D721Med (cell line): ENCODE results near the gene HVCN1.

ENCODE experiments used
- DNase-seq: peaks from one replicate; pipeline ENCODE4 v3.0.0; 2011; ENCODE audit warnings: low spot score; ENCODE audit not compliant: insufficient read length
- FAIRE-seq: peaks from 2 replicates; lab custom pipeline; 2011; peaks lifted over from hg19 to GRCh38; lab: Jason Lieb, UNC
- TF ChIP-seq, protein P1 (sequence below): IDR thresholded peaks from 2 replicates; pipeline ENCODE4 v1.5.1; 2012; ENCODE audit warnings: mild to moderate bottlenecking, control low read depth; ENCODE audit not compliant: insufficient read depth; ENCODE audit errors: missing control alignments

Gene HVCN1

DNA sequence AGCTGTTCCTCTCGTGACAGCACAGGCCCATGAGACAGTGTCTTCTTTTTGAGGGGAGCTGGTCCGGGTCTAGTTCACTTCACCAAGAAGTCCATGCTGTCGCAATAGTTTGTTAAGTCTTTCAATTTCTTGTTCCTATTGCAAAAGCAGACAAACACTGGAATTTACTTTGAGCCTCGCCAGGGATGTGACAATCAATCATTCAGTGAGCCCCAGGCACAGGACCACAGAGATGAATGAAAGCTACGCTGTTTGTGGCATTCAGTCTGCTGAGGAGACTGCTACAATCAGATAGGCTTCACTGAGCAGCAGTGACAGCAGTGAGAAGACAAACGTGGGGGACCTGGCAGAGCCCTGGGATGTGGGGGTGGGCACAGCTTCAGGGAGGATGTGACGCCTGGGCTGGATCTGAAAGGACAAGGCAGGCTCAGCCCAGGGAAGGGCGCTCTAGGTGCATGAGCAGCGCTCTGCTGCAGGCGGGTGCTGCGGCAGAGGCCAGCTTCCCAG lies 39.5 kb downstream of the HVCN1 start:
- DNase-seq (no peak), FAIRE-seq (no peak)
- TF ChIP-seq, protein P1, sequence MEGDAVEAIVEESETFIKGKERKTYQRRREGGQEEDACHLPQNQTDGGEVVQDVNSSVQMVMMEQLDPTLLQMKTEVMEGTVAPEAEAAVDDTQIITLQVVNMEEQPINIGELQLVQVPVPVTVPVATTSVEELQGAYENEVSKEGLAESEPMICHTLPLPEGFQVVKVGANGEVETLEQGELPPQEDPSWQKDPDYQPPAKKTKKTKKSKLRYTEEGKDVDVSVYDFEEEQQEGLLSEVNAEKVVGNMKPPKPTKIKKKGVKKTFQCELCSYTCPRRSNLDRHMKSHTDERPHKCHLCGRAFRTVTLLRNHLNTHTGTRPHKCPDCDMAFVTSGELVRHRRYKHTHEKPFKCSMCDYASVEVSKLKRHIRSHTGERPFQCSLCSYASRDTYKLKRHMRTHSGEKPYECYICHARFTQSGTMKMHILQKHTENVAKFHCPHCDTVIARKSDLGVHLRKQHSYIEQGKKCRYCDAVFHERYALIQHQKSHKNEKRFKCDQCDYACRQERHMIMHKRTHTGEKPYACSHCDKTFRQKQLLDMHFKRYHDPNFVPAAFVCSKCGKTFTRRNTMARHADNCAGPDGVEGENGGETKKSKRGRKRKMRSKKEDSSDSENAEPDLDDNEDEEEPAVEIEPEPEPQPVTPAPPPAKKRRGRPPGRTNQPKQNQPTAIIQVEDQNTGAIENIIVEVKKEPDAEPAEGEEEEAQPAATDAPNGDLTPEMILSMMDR, result no peak

DNA sequence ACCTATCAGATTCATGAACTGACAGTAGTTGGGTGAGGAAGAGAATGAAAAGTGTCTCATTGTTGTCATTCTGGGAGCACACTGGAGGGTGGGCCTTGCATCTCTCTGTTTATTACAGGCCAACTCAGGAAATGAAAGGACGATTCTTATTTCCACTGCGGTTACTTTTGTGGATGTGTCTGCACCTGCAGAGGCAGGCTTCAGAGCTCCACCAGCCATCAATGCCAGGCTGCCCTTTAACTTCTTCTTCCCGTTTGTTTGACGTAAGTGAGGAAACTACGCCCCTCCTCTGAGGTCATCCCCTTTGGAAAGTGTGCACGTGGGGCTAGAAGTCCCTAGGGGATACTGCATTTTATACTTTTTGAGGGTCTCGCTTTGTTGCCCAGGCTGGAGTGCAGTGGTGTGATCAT lies 41.3 kb downstream of the HVCN1 start:
- FAIRE-seq, result no peak
- TF ChIP-seq, protein P1, result no peak
- no peak for DNase-seq

DNA sequence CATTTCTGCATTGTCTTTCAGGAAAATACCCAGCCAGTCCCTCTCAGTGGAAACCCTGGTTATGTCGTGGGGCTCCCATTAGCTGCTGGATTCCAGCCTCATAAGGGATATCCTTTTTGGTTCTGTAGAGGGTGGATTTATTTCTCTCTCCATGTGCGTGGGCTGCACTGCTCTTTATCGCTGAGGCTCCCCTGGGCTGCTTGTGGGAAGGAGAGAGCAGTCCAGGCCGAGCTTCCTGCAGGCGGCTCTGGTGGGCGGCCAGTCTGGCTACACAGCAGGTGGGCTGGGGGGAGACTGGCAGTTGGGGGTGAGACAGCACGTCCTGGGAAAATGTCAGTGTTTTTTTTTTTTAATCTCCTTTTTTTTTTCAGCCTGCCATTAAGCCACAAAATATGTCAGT lies 47.4 kb downstream of the HVCN1 start:
- DNase-seq (no peak), FAIRE-seq (no peak)
- TF ChIP-seq, protein P1, result peak; percentile 12

DNA sequence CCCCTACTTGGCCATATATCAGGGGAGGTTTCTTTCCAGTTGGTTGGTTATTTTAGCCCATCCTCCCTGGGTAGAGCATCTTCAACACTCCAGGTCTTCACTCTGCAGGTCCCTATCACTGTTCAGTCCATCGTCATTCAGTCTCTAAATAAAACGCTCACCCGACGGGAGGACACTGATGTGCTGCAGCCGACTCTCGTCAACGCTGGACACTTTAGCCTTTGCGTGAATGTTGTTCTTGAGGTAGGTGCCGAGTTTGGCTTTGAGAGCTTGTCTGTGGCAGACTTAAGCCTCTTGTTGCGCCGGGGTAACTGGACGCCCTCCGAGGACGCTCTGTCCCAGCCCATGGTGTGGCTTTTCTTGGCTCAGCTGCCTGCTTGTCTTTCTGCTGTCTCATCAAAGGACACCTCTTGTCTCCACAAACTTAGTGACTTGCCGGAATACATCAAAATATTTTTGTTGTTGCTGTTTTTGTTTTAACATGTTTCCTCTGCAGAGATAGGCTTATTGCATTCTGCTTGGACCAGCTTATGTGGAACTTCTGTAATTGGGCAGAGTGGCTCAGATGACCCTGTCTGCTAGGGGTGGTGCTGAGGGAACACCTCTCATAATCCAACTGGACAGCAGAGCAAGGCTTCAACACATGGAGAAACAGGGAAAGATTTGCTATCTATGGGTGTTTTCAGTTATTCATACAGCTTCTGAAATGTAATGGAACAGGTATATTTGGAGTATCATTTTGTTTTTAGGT lies 48.5 kb downstream of the HVCN1 start:
- no peak for FAIRE-seq
- no peak for DNase-seq

DNA sequence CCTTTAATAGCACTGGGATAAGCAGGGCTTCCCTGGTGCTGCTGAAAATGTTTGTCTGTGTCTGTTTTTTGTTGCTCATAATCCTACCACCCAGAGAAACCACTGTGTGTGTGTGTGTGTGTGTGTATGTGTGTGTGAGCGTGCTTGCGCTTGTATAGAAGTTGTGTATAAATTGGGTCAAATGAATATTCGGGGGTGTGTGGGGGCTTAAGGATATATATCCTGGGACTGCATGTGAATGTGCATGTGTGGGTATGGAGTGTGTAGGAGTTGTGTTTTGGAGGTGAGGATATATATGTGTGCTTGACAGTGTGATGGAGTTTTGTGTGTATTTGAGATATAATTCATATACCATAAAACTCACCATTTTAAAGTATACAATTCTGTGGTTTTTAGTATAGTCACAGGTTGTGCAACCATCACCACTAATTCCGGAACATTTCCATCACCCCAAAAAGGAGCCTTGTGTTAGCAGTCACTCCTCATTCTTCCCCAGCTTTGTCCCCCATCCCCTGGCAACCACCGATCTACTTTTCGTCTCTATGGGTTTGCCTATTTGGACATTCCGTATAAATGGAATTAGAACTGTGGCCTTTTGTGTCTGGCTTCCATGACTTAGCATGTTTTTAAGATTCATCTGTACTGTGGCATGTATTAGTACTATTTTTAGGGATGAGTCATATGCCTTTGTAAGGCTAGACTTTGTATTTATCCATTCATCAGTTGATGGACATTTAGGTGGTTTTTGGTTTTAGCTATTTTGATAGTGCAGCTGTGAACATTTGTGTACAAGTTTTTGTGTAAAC lies 49.4 kb downstream of the HVCN1 start:
- DNase-seq (no peak), FAIRE-seq (no peak)
- TF ChIP-seq, protein P1, result no peak

More for the DNA sequence above, 48.5 kb downstream of the HVCN1 start:
- TF ChIP-seq, protein P1, result no peak

DNA sequence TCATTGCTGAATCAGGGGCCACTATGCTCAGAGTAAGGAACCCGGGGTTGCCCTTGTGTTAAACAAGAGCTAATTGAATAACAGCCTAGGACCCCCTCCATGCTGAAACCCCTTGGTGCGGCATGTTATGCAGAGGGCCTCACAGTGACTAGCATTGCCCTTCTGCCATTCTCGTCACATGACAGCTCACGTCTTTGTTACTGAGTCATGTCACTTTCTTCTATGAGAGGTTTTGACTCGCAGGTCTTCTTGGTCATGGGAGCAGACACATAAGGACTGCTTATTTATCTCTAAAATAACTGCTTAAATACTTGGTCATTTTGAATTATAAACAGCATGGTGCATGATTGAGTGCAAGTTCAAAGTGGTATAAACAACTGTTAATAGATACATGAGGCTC lies 50.1 kb downstream of the HVCN1 start:
- TF ChIP-seq, protein P1, result no peak
- no peak for DNase-seq
- no peak for FAIRE-seq
